ENCODE data around the gene RBP3.

Gene RBP3

DNA sequence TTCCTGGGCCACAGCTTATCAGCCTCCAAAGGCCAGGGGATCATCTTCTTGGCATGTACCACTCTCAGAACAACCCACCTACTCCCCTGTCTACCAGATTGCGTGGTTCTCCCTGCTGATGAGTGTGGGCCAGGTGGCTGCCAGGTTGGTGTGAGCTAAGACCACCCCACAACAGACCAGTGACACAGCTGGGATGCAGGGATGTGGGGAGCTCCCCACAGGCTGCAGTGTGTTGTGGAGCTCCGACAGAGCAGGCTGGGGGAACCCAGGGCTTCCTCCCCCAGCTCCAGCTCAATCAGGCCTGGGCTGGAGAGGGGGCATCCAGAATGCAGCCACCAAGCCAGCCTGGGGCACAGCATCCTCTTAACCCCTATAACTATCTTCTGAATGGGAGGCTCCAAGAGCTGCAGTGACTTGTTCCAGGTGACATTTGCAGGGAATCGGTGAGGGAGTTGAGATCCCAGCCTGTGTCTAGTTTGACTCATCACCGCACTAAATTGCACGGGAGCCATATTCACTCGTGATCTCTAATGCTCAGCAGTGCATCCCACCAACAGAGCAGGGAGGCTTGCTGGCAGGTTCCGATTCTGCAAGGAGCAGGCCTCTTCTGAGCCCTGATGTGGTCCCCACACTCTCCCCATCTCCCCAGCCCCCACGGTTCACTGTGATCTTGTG lies 26.5 kb upstream of the RBP3 start:
- Histone ChIP-seq H3K79me2 (ENCODE audit: low read length) (no peaks in the 10 kb centered on the region), H3K4me3 (ENCODE audit: low read length) (no peak overlapping the region), H3K27me3 (replicated peaks; ENCODE audit: insufficient read depth, low read length) (no peaks in the 10 kb centered on the region), H3K27ac (ENCODE audit: low read length) (no peak overlapping the region), H4K20me1 (ENCODE audit: insufficient read depth, low read length) (no peaks in the 10 kb centered on the region), H3K4me1 (ENCODE audit: low read length) (no peaks in the 10 kb centered on the region), H2AFZ (ENCODE audit: low read length) (no peak overlapping the region), H3K9ac (ENCODE audit: low read length) (no peak overlapping the region), H3F3A (ENCODE audit: insufficient read depth, low read length) (no peaks in the 10 kb centered on the region), H3K9me2 (replicated peaks; ENCODE audit: insufficient read depth, low read length) (no peaks in the 10 kb centered on the region), H3K36me3 (replicated peaks; ENCODE audit: insufficient read depth, low read length) (no peaks in the 10 kb centered on the region), H3K4me2 (ENCODE audit: low read depth, low read length) (no peak overlapping the region), H3K9me3 (replicated peaks; ENCODE audit: insufficient read depth, low read length) (no peaks in the 10 kb centered on the region)
- no peak for DNase-seq
- TF ChIP-seq, protein P1, sequence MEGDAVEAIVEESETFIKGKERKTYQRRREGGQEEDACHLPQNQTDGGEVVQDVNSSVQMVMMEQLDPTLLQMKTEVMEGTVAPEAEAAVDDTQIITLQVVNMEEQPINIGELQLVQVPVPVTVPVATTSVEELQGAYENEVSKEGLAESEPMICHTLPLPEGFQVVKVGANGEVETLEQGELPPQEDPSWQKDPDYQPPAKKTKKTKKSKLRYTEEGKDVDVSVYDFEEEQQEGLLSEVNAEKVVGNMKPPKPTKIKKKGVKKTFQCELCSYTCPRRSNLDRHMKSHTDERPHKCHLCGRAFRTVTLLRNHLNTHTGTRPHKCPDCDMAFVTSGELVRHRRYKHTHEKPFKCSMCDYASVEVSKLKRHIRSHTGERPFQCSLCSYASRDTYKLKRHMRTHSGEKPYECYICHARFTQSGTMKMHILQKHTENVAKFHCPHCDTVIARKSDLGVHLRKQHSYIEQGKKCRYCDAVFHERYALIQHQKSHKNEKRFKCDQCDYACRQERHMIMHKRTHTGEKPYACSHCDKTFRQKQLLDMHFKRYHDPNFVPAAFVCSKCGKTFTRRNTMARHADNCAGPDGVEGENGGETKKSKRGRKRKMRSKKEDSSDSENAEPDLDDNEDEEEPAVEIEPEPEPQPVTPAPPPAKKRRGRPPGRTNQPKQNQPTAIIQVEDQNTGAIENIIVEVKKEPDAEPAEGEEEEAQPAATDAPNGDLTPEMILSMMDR (IDR thresholded peaks at IDR 0.05; ENCODE audit: low read length): no peak
- TF ChIP-seq EZH2 (optimal IDR thresholded peaks at IDR 0.05; ENCODE audit: low read depth, low read length) (no peak), EZH2phosphoT487 (IDR thresholded peaks at IDR 0.05; ENCODE audit: low read length) (no peak)

DNA sequence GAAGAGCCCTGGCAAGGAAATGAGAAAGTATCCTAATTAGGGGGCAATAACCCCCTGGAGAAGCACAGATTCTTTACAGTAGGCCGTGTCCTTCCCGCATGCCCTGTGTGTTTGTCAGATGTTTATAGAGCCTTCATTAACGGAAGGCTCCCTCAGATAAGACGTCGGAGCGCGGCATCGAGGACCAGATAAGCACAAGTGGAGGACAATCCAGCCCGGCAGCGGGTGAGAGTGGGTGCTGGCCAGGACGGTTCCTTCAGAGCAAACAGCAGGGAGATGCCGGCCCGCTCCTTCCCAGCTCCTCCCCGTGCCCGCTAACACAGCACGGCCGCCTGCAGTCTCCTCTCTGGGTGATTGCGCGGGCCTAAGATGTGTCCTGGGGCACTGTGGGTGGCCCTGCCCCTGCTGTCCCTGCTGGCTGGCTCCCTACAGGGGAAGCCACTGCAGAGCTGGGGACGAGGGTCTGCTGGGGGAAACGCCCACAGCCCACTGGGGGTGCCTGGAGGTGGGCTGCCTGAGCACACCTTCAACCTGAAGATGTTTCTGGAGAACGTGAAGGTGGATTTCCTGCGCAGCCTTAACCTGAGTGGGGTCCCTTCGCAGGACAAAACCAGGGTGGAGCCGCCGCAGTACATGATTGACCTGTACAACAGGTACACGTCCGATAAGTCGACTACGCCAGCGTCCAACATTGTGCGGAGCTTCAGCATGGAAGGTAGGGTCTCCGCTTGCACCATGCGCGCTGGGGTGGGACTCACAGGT lies 25.7 kb upstream of the RBP3 start, which contains the start of gene GDF2:
Gene GDF2 (plus strand): TSS at position 155 of the 762 bp plus-strand sequence. CDS start 215 bp downstream, at position 370.
- no peaks in the 10 kb centered on the region for H3K9me2 ChIP-seq (replicated peaks; ENCODE audit: insufficient read depth, low read length)
- no peaks in the 10 kb centered on the region for H3K27me3 ChIP-seq (replicated peaks; ENCODE audit: insufficient read depth, low read length)
- TF ChIP-seq EZH2 (optimal IDR thresholded peaks at IDR 0.05; ENCODE audit: low read depth, low read length) (no peak), EZH2phosphoT487 (IDR thresholded peaks at IDR 0.05; ENCODE audit: low read length) (no peak)
- TF ChIP-seq, protein P1 (IDR thresholded peaks at IDR 0.05; ENCODE audit: low read length): no peak
- no peak within 1 kb of the TSS for H3K4me2 ChIP-seq (ENCODE audit: low read depth, low read length)
- no peaks in the 10 kb centered on the region for H3K9me3 ChIP-seq (replicated peaks; ENCODE audit: insufficient read depth, low read length)
- H3K4me3 ChIP-seq (ENCODE audit: low read length): no peak within 1 kb of the TSS
- H3K79me2 ChIP-seq (ENCODE audit: low read length): no peaks in the 10 kb centered on the region
- H3K9ac ChIP-seq (ENCODE audit: low read length): no peak within 1 kb of the TSS
- no peak for DNase-seq
- no peak within 1 kb of the TSS for H3K27ac ChIP-seq (ENCODE audit: low read length)
- no peaks in the 10 kb centered on the region for H4K20me1 ChIP-seq (ENCODE audit: insufficient read depth, low read length)
- H3F3A ChIP-seq (ENCODE audit: insufficient read depth, low read length): no peaks in the 10 kb centered on the region
- no peaks in the 10 kb centered on the region for H3K36me3 ChIP-seq (replicated peaks; ENCODE audit: insufficient read depth, low read length)
- H2AFZ ChIP-seq (ENCODE audit: low read length): no peak within 1 kb of the TSS
- no peaks in the 10 kb centered on the region for H3K4me1 ChIP-seq (ENCODE audit: low read length)

DNA sequence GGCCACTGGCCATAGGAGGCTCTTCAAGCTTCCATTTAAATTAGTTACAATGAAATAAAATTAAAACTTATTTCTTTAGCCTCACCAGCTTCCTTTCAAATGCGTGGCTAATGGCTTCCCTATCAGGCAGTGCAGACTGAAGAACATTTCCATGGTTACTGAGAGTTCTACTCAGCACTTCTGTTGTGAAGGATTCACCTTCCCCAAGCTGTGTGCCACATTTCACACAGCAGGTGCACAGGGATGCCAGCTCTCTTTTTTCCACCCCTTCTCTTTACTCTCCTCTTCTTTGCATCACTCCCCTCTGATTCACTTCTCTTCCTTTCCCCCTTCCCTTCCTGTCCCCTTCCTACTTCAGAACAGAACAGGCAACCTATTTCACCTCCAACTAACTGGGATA lies 25.1 kb upstream of the RBP3 start:
- Histone ChIP-seq H3F3A (ENCODE audit: insufficient read depth, low read length) (no peaks in the 10 kb centered on the region), H3K9me3 (replicated peaks; ENCODE audit: insufficient read depth, low read length) (no peaks in the 10 kb centered on the region), H4K20me1 (ENCODE audit: insufficient read depth, low read length) (no peaks in the 10 kb centered on the region), H3K27me3 (replicated peaks; ENCODE audit: insufficient read depth, low read length) (no peaks in the 10 kb centered on the region), H3K27ac (ENCODE audit: low read length) (no peak overlapping the region), H3K4me3 (ENCODE audit: low read length) (no peak overlapping the region), H3K9ac (ENCODE audit: low read length) (no peak overlapping the region), H3K4me2 (ENCODE audit: low read depth, low read length) (no peak overlapping the region), H3K9me2 (replicated peaks; ENCODE audit: insufficient read depth, low read length) (no peaks in the 10 kb centered on the region), H2AFZ (ENCODE audit: low read length) (no peak overlapping the region), H3K36me3 (replicated peaks; ENCODE audit: insufficient read depth, low read length) (no peaks in the 10 kb centered on the region), H3K4me1 (ENCODE audit: low read length) (no peaks in the 10 kb centered on the region), H3K79me2 (ENCODE audit: low read length) (no peaks in the 10 kb centered on the region)
- no peak for DNase-seq
- no peak for TF ChIP-seq EZH2 (optimal IDR thresholded peaks at IDR 0.05; ENCODE audit: low read depth, low read length)
